Keratinocyte (primary cell): Measurements from ENCODE around the gene CCDC40.

ENCODE experiments used
- EZH2 ChIP-seq: IDR thresholded peaks from one replicate; pipeline ENCODE4 v1.6.1; 2012; ENCODE audit warnings: inconsistent platforms, mild to moderate bottlenecking, low read length, moderate library complexity
- TF ChIP-seq, protein P1 (sequence below), 3 experiments: IDR thresholded peaks in 1 of 3; conservative IDR thresholded peaks in 1 of 3; optimal IDR thresholded peaks in 1 of 3; 2 replicates in 2 of 3; 3 replicates in 1 of 3; pipeline versions ENCODE3 to v1.5.1; 2011; ENCODE audit warnings: low read length in 3 of 3, mild to moderate bottlenecking in 3 of 3, moderate library complexity in 2 of 3, control low read depth in 1 of 3, inconsistent platforms in 1 of 3; ENCODE audit not compliant: insufficient read depth in 2 of 3; ENCODE audit errors: extremely low read depth in 1 of 3

DNA sequence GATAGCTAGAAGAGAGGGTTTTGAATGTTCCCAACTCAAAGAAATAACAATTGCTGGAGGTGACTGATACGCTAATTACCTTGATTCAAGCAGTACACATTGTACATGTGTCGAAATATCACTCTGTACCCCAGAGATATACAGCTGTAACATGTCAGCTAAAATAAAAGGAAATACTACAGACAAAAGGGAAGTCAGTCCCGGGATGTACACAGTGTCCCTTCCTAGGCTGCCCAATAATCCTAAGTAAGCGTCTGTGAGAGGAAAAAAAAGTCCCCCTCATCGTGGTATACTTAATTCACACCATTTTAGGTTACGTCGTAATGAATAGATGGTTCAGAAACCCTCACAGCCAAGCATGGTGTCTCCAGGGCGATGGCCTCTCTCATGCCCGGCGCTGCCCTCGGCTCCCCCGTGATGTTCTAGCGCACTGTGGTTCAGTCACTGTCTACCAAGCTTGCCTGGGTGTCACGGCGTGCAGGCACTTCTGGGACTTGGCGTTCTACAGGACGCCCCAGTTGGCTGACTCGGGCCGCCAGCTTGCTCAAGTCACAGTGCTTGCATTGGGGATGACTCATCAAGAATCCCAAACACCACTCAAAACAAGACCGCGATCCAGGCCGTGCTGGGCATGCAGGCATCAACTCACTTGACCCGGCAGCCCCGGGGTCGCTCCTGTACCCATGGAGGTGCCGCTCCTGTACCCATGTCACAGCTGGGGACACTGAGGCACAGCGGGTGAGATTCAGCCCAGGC is 27.6 kb downstream of the CCDC40 start:
- TF ChIP-seq, protein P1, sequence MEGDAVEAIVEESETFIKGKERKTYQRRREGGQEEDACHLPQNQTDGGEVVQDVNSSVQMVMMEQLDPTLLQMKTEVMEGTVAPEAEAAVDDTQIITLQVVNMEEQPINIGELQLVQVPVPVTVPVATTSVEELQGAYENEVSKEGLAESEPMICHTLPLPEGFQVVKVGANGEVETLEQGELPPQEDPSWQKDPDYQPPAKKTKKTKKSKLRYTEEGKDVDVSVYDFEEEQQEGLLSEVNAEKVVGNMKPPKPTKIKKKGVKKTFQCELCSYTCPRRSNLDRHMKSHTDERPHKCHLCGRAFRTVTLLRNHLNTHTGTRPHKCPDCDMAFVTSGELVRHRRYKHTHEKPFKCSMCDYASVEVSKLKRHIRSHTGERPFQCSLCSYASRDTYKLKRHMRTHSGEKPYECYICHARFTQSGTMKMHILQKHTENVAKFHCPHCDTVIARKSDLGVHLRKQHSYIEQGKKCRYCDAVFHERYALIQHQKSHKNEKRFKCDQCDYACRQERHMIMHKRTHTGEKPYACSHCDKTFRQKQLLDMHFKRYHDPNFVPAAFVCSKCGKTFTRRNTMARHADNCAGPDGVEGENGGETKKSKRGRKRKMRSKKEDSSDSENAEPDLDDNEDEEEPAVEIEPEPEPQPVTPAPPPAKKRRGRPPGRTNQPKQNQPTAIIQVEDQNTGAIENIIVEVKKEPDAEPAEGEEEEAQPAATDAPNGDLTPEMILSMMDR (optimal IDR thresholded peaks at IDR 0.05 in 1 of 3, IDR thresholded peaks at IDR 0.05 in 1 of 3, conservative IDR thresholded peaks at IDR 0.05 in 1 of 3; ENCODE audit: extremely low read depth in 1 of 3, insufficient read depth in 2 of 3, low read length in 3 of 3) = no peak
- no peak for TF ChIP-seq EZH2
